22Rv1 (cell line): ENCODE data around the gene SH3BP2.

ENCODE experiments used
- ZFX ChIP-seq: fragments of 450-650 bp; IDR thresholded peaks from 2 replicates; pipeline ENCODE4 v1.6.1; 2017; ENCODE audit warnings: antibody characterized with exemption, borderline replicate concordance
- TF ChIP-seq, protein P1 (sequence below): fragments of 450-650 bp; IDR thresholded peaks from 2 replicates; pipeline ENCODE4 v1.5.1; 2017; ENCODE audit warnings: mild to moderate bottlenecking

DNA sequence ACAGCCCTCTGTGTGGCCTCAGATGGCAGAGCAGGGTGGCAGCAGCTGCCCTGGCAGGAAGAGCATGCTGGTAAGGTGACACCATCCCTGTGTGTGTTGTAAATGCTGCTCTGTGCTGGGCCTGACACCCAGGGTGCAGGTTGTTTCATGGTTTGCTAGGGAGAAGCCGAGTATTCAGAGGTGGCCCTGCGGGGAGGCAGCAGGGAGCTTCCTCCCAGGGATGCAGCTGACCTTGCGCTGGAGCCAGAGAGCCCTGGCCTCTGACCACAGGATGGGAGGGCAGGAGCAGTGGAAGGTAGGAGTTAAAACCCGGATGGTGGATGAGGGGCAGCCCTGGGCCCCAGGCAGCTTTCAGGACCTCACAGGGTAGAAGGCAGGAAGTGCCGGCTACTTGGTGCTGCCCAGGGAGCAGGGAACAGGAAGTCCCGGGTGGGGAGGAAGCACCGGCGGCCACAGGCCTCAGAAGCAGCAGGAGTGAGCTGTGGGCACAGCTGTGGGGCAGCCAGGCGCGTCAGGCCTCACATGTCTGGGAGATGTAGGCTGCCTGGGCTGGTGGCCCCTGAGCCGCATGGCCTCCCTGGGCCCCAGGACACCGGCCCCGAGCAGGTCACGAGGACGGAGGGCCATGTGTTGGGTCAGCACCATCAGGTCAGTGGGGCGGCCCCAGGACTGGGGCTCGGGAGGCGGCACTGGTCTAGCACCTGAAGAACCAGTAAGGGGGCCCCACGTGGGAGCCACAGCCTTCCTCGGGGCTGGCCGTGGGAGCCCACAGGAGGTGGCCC is 19.1 kb downstream of the SH3BP2 start:
- TF ChIP-seq, protein P1, sequence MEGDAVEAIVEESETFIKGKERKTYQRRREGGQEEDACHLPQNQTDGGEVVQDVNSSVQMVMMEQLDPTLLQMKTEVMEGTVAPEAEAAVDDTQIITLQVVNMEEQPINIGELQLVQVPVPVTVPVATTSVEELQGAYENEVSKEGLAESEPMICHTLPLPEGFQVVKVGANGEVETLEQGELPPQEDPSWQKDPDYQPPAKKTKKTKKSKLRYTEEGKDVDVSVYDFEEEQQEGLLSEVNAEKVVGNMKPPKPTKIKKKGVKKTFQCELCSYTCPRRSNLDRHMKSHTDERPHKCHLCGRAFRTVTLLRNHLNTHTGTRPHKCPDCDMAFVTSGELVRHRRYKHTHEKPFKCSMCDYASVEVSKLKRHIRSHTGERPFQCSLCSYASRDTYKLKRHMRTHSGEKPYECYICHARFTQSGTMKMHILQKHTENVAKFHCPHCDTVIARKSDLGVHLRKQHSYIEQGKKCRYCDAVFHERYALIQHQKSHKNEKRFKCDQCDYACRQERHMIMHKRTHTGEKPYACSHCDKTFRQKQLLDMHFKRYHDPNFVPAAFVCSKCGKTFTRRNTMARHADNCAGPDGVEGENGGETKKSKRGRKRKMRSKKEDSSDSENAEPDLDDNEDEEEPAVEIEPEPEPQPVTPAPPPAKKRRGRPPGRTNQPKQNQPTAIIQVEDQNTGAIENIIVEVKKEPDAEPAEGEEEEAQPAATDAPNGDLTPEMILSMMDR = no peak; the same call in 1 of the 2 replicates
- no peak for TF ChIP-seq ZFX
